K562 (cell line): ENCODE data around the gene NOTCH1.

Experiments used
- DNMT1 ChIP-seq: fragments of 450-650 bp; IDR thresholded peaks from 2 replicates; pipeline ENCODE4 v1.6.1; 2016; ENCODE audit warnings: antibody characterized with exemption, mild to moderate bottlenecking
- EGR1 ChIP-seq: fragments of 450-650 bp; conservative IDR thresholded peaks from 2 replicates; pipeline ENCODE4 v1.6.1; 2017; ENCODE audit warnings: mild to moderate bottlenecking
- ETS1 ChIP-seq: conservative IDR thresholded peaks from 2 replicates; pipeline ENCODE4 v1.6.1; 2011; ENCODE audit warnings: low read depth, mild to moderate bottlenecking, low read length; ENCODE audit not compliant: control insufficient read depth
- FOXM1 ChIP-seq, 2 experiments: fragments of 450-650 bp in 1 of 2; sonication (generic) in 1 of 2; formaldehyde crosslinking in 1 of 2; IDR thresholded peaks; 2 replicates each; pipeline versions ENCODE4 v1.6.1 to v1.9.0; 2017 to 2022; ENCODE audit warnings: low read depth in 2 of 2, mild to moderate bottlenecking in 2 of 2, missing genetic modification reagents in 1 of 2, moderate library complexity in 1 of 2
- POLR2AphosphoS5 ChIP-seq: IDR thresholded peaks from 2 replicates; pipeline ENCODE4 v1.6.1; 2011; ENCODE audit warnings: mild to moderate bottlenecking, low read depth, low read length, moderate library complexity; ENCODE audit not compliant: control insufficient read depth, insufficient read depth
- ZZZ3 ChIP-seq: fragments of 450-650 bp; IDR thresholded peaks from 2 replicates; pipeline ENCODE4 v1.6.1; 2016; ENCODE audit warnings: antibody characterized with exemption, mild to moderate bottlenecking, moderate library complexity

GRCh38 chr9:136532799-136533774 is 12.8 kb downstream of the NOTCH1 start:
- TF ChIP-seq FOXM1 (IDR thresholded peaks at IDR 0.05; ENCODE audit: low read depth) (no peak), FOXM1 (CRISPR knock-in tag; IDR thresholded peaks at IDR 0.05; ENCODE audit: low read depth) (no peak), ETS1 (no peak), ZZZ3 (no peak), DNMT1 (no peak), POLR2AphosphoS5 (no peak), EGR1 (no peak)
